Measurements from ENCODE around the gene CHMP4A.

Gene CHMP4A

GRCh38 chr14:24177041-24177825, 36.1 kb downstream of the CHMP4A start:
- no peak for DNase-seq

DNA sequence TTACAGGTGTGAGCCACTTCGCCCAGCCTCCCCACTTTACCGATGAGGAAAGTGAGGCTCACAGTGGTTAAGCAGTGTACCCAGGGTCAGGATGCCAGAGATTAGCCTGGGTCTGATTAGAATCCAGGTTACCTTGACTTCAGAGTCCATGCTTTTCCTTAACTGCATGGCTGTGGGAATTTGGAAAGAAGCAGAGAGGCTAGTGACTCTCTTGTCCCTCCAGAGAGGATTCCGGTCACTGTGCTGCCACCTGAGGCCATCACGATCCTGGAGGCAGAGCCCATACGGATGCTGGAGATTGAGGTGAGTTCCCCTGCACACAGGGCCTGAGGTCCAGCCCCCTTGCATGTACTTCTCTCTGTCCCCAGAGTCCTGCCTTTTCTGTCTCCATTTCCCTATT, 36.7 kb downstream of the CHMP4A start:
- no peak for DNase-seq

DNA sequence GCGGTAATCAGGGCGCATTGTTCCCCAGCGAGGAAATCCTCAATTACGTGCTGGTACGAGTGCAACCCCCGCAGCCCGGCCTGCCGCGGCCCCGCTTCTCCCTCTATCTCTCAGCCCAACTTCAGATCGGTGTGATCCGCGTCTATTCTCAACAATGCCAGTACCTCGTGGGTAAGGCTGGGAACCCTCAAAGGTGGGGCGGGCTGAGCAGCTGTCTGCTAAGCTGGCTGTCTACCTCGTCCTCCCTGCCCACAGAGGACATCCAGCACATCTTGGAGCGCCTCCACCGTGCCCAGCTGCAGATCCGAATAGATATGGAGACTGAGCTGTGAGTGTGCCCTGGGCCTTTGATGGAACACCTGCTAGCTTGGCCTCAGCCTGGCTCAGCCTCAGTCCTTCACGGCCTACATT, 40.4 kb downstream of the CHMP4A start:
- no peak for DNase-seq

GRCh38 chr14:24172261-24172860, 40.9 kb downstream of the CHMP4A start:
- no peak for DNase-seq

DNA sequence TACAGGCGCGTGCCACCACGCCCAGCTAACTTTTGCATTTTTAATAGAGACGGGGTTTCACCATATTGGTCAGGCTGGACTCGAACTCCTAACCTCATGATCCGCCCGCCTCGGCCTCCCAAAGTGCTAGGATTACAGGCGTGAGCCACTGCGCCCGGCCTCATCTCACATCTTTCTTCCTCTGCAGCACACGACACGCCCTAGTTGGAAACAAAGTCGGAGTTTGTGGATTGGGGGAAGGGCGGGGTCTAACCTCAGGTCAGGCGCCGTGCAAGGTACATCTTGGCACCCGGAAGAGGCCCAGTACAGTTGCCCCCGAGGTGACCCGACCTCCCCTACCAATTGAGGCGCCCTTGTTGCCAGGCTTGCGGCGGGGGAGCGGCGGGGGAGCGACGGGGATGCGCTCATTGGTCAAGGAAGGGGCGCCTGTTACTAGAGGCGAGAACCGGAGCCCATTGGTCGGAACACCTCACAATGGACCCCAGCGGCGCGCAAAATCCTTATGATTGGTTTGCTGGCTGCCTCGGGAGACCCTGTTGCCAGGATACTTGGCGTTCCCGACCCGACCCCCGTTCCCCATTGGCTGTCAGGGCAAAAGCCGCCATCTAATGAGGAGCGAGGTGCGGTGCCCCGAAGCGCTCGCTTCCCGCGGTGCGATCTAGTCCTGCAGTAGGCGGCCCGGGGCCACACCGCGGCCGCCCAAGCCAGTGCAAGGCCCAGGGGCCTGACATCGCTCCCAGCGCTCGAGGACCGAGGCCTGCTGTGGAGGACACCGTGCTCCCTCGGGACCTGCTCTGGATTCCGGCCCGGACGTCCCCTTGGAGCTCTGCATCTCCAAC, 41.6 kb downstream of the CHMP4A start, which contains the start of gene REC8:
Gene REC8, plus strand, starts transcription at position 659 of the 839 bp plus-strand sequence. CDS start 473 bp downstream, outside the sequence.
- DNase-seq, result peak; percentile 87

- no peak for DNase-seq
Observed at GRCh38 chr14:24167469-24168114, 45.7 kb downstream of the CHMP4A start.

GRCh38 chr14:24165785-24166184, 47.5 kb downstream of the CHMP4A start:
- DNase-seq, result no peak

GRCh38 chr14:24164518-24164991, 48.7 kb downstream of the CHMP4A start:
- DNase-seq, result no peak

GRCh38 chr14:24162093-24162492, 51.2 kb downstream of the CHMP4A start:
- no peak for DNase-seq

DNA sequence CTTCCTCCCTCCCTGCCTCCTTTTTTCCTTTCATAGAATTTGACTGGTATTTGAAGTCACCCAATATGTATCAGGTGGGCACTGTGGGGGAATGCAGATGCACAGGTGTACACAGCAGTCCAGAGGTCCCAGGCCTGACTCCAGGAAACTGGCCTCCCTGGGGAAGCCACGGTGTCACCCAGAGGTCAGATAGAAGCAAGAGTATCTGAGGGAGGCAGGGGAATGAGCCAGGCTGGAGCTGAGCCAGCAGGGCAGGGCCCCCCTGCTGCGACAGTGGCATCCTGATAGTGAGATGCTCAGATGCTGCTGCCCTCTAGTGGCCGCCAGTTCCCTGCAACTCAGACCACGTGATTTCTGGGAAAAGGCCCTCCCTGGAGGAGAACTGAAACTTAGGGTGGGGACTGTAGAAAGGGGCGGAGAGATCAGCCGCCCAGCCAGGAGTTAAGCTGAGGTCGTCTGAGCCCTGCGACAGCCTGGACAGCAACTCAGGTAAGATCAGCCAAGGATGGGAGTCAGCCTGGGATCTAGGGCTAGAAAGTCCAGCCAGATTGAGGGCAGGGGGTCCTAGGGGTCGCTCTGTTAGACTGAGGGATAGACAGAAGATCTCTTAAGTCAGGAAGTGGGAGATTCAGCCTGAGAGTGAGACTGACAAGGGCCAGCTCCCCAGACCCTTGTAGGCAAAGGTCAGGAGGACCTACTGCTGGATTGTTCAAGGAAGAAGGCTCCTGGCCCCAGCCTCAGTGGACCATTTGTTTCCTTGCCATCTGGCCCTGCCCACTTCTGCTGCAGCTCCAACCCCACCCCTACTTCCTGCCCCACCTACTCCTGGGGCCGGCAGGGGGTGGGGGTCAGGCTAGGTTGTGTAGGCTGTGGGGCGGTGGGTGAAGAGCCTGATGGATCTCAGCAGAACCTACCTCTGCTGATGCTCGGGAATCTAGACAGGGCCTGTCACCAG, 52.2 kb downstream of the CHMP4A start, which contains the start of gene IRF9:
Gene IRF9, plus strand, starts transcription at position 416 of the 955 bp plus-strand sequence. CDS start 880 bp downstream, outside the sequence.
- DNase-seq, result peak; percentile 96

GRCh38 chr14:24160499-24160849, 52.8 kb downstream of the CHMP4A start:
- DNase-seq, result no peak

- no peak for DNase-seq
Observed at GRCh38 chr14:24159777-24160498, 53.4 kb downstream of the CHMP4A start.
